Smooth muscle cell (in vitro differentiated cells): ENCODE results near the gene RNF31. TPM values are rescaled to one million over a fixed set of nuclear protein-coding genes. Genes with fewer than 3 reads are reported as not detected.
A peak's percentile ranks its signal among the peaks of the same experiment; 100 is the strongest.

Source experiments
- DNase-seq: peaks from one replicate; lab custom pipeline; 2025; ENCODE audit not compliant: unreplicated experiment; lab: John Stamatoyannopoulos, UW
- H2AFZ ChIP-seq: fragments of 200-600 bp; sonication (generic); 2 replicates; pipeline ENCODE4 v1.6.0; 2016; ENCODE audit warnings: antibody characterized with exemption, low read depth, mild to moderate bottlenecking
- H3F3A ChIP-seq: fragments of 200-600 bp; sonication (generic); 2 replicates; pipeline ENCODE4 v1.6.0; 2017; ENCODE audit warnings: antibody characterized with exemption, low read depth
- H3K27ac ChIP-seq: fragments of 200-600 bp; sonication (generic); 2 replicates; pipeline ENCODE4 v1.5.1; 2016; ENCODE audit warnings: low read depth, mild to moderate bottlenecking
- H3K27me3 ChIP-seq: fragments of 200-600 bp; sonication (generic); 2 replicates; pipeline ENCODE4 v1.6.1; 2016; ENCODE audit warnings: low read depth, mild to moderate bottlenecking
- H3K36me3 ChIP-seq: fragments of 200-600 bp; sonication (generic); 2 replicates; pipeline ENCODE4 v1.5.1; 2016; ENCODE audit warnings: low read depth
- H3K4me1 ChIP-seq: fragments of 200-600 bp; sonication (generic); 2 replicates; pipeline ENCODE4 v1.5.1; 2016; ENCODE audit warnings: low read depth
- H3K4me2 ChIP-seq: fragments of 200-600 bp; sonication (generic); 2 replicates; pipeline ENCODE4 v1.6.0; 2016; ENCODE audit warnings: mild to moderate bottlenecking
- H3K4me3 ChIP-seq: fragments of 200-600 bp; sonication (generic); 2 replicates; pipeline ENCODE4 v1.5.1; 2016; ENCODE audit warnings: mild to moderate bottlenecking
- H3K79me2 ChIP-seq: fragments of 200-600 bp; sonication (generic); 2 replicates; pipeline ENCODE4 v1.6.0; 2016; ENCODE audit warnings: low read depth, mild to moderate bottlenecking
- H3K9ac ChIP-seq: fragments of 200-600 bp; sonication (generic); 2 replicates; pipeline ENCODE4 v1.6.0; 2016; ENCODE audit warnings: low read depth
- H3K9me3 ChIP-seq: fragments of 200-600 bp; sonication (generic); replicated peaks from 2 replicates; pipeline ENCODE4 v1.5.1; 2016; ENCODE audit warnings: low read depth
- H4K20me1 ChIP-seq: fragments of 200-600 bp; sonication (generic); 2 replicates; pipeline ENCODE4 v1.6.0; 2016; ENCODE audit warnings: low read depth
- CTCF ChIP-seq: fragments of 200-600 bp; sonication (generic); IDR thresholded peaks from 2 replicates; pipeline ENCODE4 v1.5.1; 2017; ENCODE audit warnings: borderline replicate concordance, mild to moderate bottlenecking, antibody characterized with exemption; ENCODE audit not compliant: insufficient read depth, poor library complexity, severe bottlenecking
- WGBS: methylation state at CpG from one replicate; pipeline ENCODE4 v1.1.7; 2016; ENCODE audit warnings: low lambda C conversion rate; 5-methylcytosine and 5-hydroxymethylcytosine counted together
- polyA plus RNA-seq: library from polyadenylated mRNA; unstranded; fragments of >200 nt; fragmentation: Nextera tagmentation; extraction: Ambion mirVana; gene quantifications from 2 replicates; pipeline ENCODE4 v1.2.1, GENCODE V29; 2016
- total RNA-seq: library from RNA; depleted of rRNA; stranded (reverse); fragments of >200 nt; gene quantifications from 2 replicates; pipeline ENCODE4 v1.2.3, GENCODE V29; 2014

The RNF31 gene
- 39.3 and 74.8 TPM in 2 replicates for total RNA-seq
- 23.3 and 25.4 TPM in 2 replicates for polyA plus RNA-seq

DNA sequence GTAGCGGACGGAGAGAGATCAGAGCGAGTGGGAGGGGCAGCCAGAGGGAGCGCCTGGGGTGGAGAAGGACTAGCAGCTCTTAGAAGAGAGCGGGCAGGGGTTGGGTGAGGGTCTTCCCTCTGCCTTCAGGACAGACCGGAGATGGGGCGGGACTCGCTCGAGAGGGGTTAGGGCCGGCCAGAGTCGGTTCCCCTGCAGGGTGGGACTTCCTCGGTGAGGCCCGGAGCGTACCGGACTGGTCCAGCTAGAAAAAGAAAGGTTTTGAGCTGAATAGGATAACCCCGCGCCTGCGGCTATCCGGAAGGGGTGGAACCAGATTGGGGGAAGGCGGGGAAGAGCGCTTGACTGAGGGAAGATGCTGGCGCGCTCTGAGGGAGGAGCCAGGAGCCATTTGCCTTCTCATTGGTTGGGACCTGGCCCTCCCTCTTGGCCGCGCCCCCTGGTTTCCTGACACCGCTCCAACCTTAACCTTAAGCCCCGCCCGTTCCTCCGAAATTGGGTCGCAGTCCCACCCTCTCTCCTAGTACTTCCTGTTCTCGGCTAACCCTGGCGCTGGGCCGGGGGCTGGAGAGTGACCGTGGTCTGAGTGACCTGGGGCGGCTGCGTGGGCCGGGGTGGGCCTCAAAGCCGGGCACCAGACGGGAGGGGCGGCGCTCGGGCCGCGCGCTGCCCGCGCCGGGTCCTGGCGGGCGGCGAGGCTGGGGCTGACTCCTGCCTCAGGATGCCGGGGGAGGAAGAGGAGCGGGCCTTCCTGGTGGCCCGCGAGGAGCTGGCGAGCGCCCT lies at the start of gene RNF31:
Gene RNF31 (plus strand): TSS at position 521 of the 783 bp plus-strand sequence. CDS start 201 bp downstream, at position 722.
- Histone ChIP-seq H3K27me3 (no peaks in the 10 kb centered on the region), H3K27ac (peak within 1 kb of the TSS; percentile 93), H3F3A (peaks cover 16% of the 10 kb centered on the region), H3K79me2 (peaks cover 24% of the 10 kb centered on the region), H3K4me2 (peak within 1 kb of the TSS; percentile 88), H2AFZ (peak within 1 kb of the TSS; percentile 85), H4K20me1 (peaks cover 9% of the 10 kb centered on the region), H3K36me3 (no peaks in the 10 kb centered on the region), H3K4me1 (peaks cover 15% of the 10 kb centered on the region), H3K4me3 (peak within 1 kb of the TSS; percentile 86), H3K9ac (peak within 1 kb of the TSS; percentile 82), H3K9me3 (no peaks in the 10 kb centered on the region)
- under 1% methylated on average over 37 of the region's 57 CpGs for WGBS
- DNase-seq, result peak; percentile 93
- no peak for TF ChIP-seq CTCF

GRCh38 chr14:24098229-24098926 lies 48.9 kb upstream of the RNF31 start:
- H3K27ac ChIP-seq, result no peak overlapping the region
- H3K27me3 ChIP-seq, result no peaks in the 10 kb centered on the region
- H3K4me1 ChIP-seq, result peaks cover 9% of the 10 kb centered on the region
- H3K9me3 ChIP-seq, result no peaks in the 10 kb centered on the region
- no peak overlapping the region for H3K4me2 ChIP-seq
- H3K36me3 ChIP-seq, result no peaks in the 10 kb centered on the region
- no peak overlapping the region for H2AFZ ChIP-seq
- no peaks in the 10 kb centered on the region for H3F3A ChIP-seq
- no peak overlapping the region for H3K4me3 ChIP-seq
- no peak for TF ChIP-seq CTCF
- DNase-seq, result no peak
- H4K20me1 ChIP-seq, result no peaks in the 10 kb centered on the region
- WGBS, result 96% methylated on average over 16 of the region's 16 CpGs
- H3K9ac ChIP-seq, result no peak overlapping the region
- peaks cover 15% of the 10 kb centered on the region for H3K79me2 ChIP-seq

GRCh38 chr14:24098927-24099813 lies 48.1 kb upstream of the RNF31 start:
- no peak overlapping the region for H2AFZ ChIP-seq
- no peak overlapping the region for H3K4me2 ChIP-seq
- no peaks in the 10 kb centered on the region for H3K9me3 ChIP-seq
- H3K79me2 ChIP-seq, result peaks cover 15% of the 10 kb centered on the region
- no peaks in the 10 kb centered on the region for H3K36me3 ChIP-seq
- TF ChIP-seq CTCF, result no peak
- H3K9ac ChIP-seq, result no peak overlapping the region
- H3F3A ChIP-seq, result no peaks in the 10 kb centered on the region
- no peak overlapping the region for H3K4me3 ChIP-seq
- peaks cover 9% of the 10 kb centered on the region for H3K4me1 ChIP-seq
- H3K27me3 ChIP-seq, result no peaks in the 10 kb centered on the region
- H4K20me1 ChIP-seq, result no peaks in the 10 kb centered on the region
- WGBS, result 97% methylated on average over 16 of the region's 17 CpGs
- DNase-seq, result no peak
- no peak overlapping the region for H3K27ac ChIP-seq
